A673 (cell line): ENCODE measurements around the gene JPT1.

Experiments
- CTCF ChIP-seq: fragments of 300-800, 200-600 bp; sonication (generic); conservative IDR thresholded peaks from 2 replicates; pipeline ENCODE4 v1.5.1; 2017; ENCODE audit warnings: low read depth, mild to moderate bottlenecking, antibody characterized with exemption, low read length, moderate library complexity, mixed read lengths
- EZH2 ChIP-seq: fragments of 200-600 bp; sonication (generic); IDR thresholded peaks from 2 replicates; pipeline ENCODE4 v1.6.1; 2017; ENCODE audit warnings: borderline replicate concordance, low read depth, mild to moderate bottlenecking, mixed read lengths, antibody characterized with exemption, low read length; ENCODE audit not compliant: poor library complexity, severe bottlenecking

- no peak for TF ChIP-seq CTCF
- TF ChIP-seq EZH2: no peak
These were observed 36.0 kb downstream of the JPT1 start for GRCh38 chr17:75118307-75118706.
